G401.6 (cell line): ENCODE measurements around the gene C2orf76.
"Not testable (repeated sequence)": the region's sequence is repeated elsewhere in the genome, so short reads cannot be mapped to it uniquely, and the experiment has no call there.

Source experiments
- FAIRE-seq: peaks from 2 replicates; lab custom pipeline; 2012; peaks lifted over from hg19 to GRCh38; lab: Jason Lieb, UNC

The C2orf76 gene

GRCh38 chr2:119377294-119377992 lies 10.8 kb upstream of the C2orf76 start:
- no peak for FAIRE-seq

- FAIRE-seq: no peak
Observed at GRCh38 chr2:119376810-119377209, 10.2 kb upstream of the C2orf76 start.

- FAIRE-seq: not testable (repeated sequence)
Observed at GRCh38 chr2:119376406-119376805, 9.8 kb upstream of the C2orf76 start.

GRCh38 chr2:119373907-119374745 lies 7.5 kb upstream of the C2orf76 start:
- not testable (repeated sequence) for FAIRE-seq

- FAIRE-seq: no peak
Observed at GRCh38 chr2:119372778-119373568, 6.3 kb upstream of the C2orf76 start.

GRCh38 chr2:119371111-119371510 lies 4.5 kb upstream of the C2orf76 start:
- no peak for FAIRE-seq

- FAIRE-seq: no peak
Observed at GRCh38 chr2:119369845-119370244, 3.2 kb upstream of the C2orf76 start.

GRCh38 chr2:119367472-119368099 lies 952 bp upstream of the C2orf76 start:
- FAIRE-seq: no peak

- no peak for FAIRE-seq
Observed at GRCh38 chr2:119366161-119366648, 429 bp downstream of the C2orf76 start.

GRCh38 chr2:119365436-119365835 lies 1.2 kb downstream of the C2orf76 start:
- no peak for FAIRE-seq

- no peak for FAIRE-seq
Observed at GRCh38 chr2:119364798-119365197, 1.8 kb downstream of the C2orf76 start.

GRCh38 chr2:119360423-119360966 lies 6.1 kb downstream of the C2orf76 start:
- no peak for FAIRE-seq

GRCh38 chr2:119359774-119360173 lies 6.9 kb downstream of the C2orf76 start:
- FAIRE-seq: no peak

- no peak for FAIRE-seq
Observed at GRCh38 chr2:119354860-119355259, 11.8 kb downstream of the C2orf76 start.

- no peak for FAIRE-seq
Observed at GRCh38 chr2:119352357-119352756, 14.3 kb downstream of the C2orf76 start.

- no peak for FAIRE-seq
Observed at GRCh38 chr2:119350311-119350998, 16.2 kb downstream of the C2orf76 start.

GRCh38 chr2:119349289-119349688 lies 17.3 kb downstream of the C2orf76 start:
- no peak for FAIRE-seq

- no peak for FAIRE-seq
Observed at GRCh38 chr2:119341684-119342083, 24.9 kb downstream of the C2orf76 start.

- no peak for FAIRE-seq
Observed at GRCh38 chr2:119339562-119339923, 27.1 kb downstream of the C2orf76 start.

GRCh38 chr2:119338826-119339561 lies 27.6 kb downstream of the C2orf76 start:
- no peak for FAIRE-seq

- no peak for FAIRE-seq
Observed at GRCh38 chr2:119338272-119338671, 28.4 kb downstream of the C2orf76 start.
